Airway epithelial cell (primary cell): Measurements from ENCODE around the gene TAF1B. TPM values are rescaled to one million over a fixed set of nuclear protein-coding genes. Genes with fewer than 3 reads are reported as not detected.

Experiments used
- total RNA-seq: library from RNA; depleted of rRNA; stranded (reverse); fragments of >200 nt; gene quantifications from 2 replicates; pipeline ENCODE4 v1.2.3, GENCODE V29; 2015

Gene TAF1B
- 4.4 and 13.9 TPM in 2 replicates for total RNA-seq

DNA sequence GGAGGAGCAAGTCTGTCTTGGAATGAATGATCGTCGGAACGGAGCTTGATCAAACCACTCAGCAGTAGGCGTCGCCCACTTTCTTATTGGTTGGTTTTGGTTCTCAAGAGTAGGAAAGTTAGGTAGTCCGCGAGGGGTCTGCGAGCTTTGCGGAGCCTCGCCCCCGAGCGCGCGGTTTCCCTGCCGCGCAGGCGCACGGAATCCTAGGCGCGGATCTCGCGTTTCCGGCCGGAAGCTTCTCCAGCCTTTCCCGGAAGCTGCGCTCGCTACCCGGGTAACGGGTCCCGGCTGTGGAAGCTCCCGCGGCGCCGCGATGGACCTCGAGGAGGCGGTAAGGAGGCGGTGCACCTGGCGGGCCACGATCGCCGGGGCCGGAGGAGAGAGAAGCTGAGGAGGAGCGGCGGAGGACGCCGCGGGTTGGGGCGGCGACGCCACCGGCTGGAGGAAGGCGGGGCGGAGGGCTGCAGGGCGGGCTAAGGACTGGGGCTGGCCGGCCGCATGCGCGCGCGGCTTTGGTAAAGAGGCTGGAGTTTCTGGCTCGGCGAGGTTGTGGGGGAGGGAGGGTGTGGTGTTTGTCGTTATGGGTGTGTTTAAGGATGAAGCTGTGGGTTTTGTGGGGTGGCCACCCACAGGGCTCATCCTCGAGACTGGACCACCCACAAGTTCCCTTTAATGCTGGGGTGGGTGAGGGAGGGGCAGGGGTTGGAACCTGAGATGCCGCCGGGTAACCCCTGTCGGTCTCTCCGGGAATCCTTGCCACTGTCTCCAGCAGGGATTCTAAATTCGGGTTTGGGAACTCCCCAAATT, at the start of gene TAF1B:
Gene TAF1B (plus strand): TSS at position 246 of the 807 bp plus-strand sequence. CDS start 68 bp downstream, at position 314.

GRCh38 chr2:9951522-9952285, 108.4 kb downstream of the TAF1B start, which contains the start of gene GRHL1:
GRHL1 (plus strand) TSS chr2:9951693; CDS start chr2:9951834, 141 bp downstream.

Other genes with a start within 250 kb of the TAF1B start
- 344 and 408 TPM in 2 replicates for gene YWHAQ, start 212.5 kb upstream of the TAF1B start, total RNA-seq
- 33.9 and 50.1 TPM in 2 replicates for gene GRHL1, start 108.2 kb downstream of the TAF1B start, total RNA-seq
- 3.7 and 4.9 TPM in 2 replicates for gene KLF11, start 200.1 kb downstream of the TAF1B start, total RNA-seq
- gene CYS1, start 236.9 kb downstream of the TAF1B start, total RNA-seq: 0.28 TPM in 1 of 2 replicates, not detected in the other